Body of pancreas (tissue), 4 donors: ENCODE results near the gene TRIM52. TPM values are rescaled to one million over a fixed set of nuclear protein-coding genes. Genes with fewer than 3 reads are reported as not detected.

Experiments used
- ATAC-seq: fragments of 150-250 bp; one replicate; pipeline ENCODE4 v1.9.1; 2016
- DNase-seq, 4 donors: peaks; one replicate each; pipeline ENCODE4 v3.0.0-alpha.2; 2019
- H3K27ac ChIP-seq, 4 donors: fragments of 200-600 bp; sonication (generic); 1 replicate in 3 of 4; 2 replicates in 1 of 4; pipeline versions ENCODE4 v1.5.1 to v1.6.1; 2016 to 2019; ENCODE audit warnings: mild to moderate bottlenecking in 1 of 4, mixed read lengths in 1 of 4, moderate library complexity in 1 of 4
- H3K27me3 ChIP-seq, 2 donors: fragments of 200-600 bp; sonication (generic); one replicate each; pipeline ENCODE4 v1.6.0; 2016; ENCODE audit warnings: mild to moderate bottlenecking in 1 of 2
- H3K36me3 ChIP-seq, 2 donors: fragments of 200-600 bp; sonication (generic); replicated peaks in 1 of 2; 2 replicates each; pipeline ENCODE4 v1.5.1; 2016; ENCODE audit warnings: low read depth in 2 of 2; ENCODE audit not compliant: insufficient read depth in 1 of 2
- H3K4me1 ChIP-seq: fragments of 200-600 bp; sonication (generic); one replicate; pipeline ENCODE4 v1.6.0; 2016
- H3K4me3 ChIP-seq, 2 donors: fragments of 200-600 bp; sonication (generic); 1 replicate in 1 of 2; 2 replicates in 1 of 2; pipeline ENCODE4 v1.5.1; 2016 to 2019
- H3K9me3 ChIP-seq, 3 donors: fragments of 200-600 bp; sonication (generic); 1 replicate in 2 of 3; 2 replicates in 1 of 3; pipeline ENCODE4 v1.5.1; 2016
- CTCF ChIP-seq, 7 experiments: fragments of 450-650 bp in 4 of 7; fragments of 200-600 bp in 3 of 7; sonication (generic) in 3 of 7; IDR thresholded peaks; one replicate each; pipeline ENCODE4 v1.5.1; 2016 to 2019; ENCODE audit warnings: antibody characterized with exemption in 7 of 7
- POLR2A ChIP-seq, 3 donors: fragments of 450-650 bp; IDR thresholded peaks; one replicate each; pipeline ENCODE4 v1.6.1; 2016; ENCODE audit warnings: antibody characterized with exemption in 3 of 3, mild to moderate bottlenecking in 2 of 3
- WGBS, 2 donors: methylation state at CpG; one replicate each; pipeline ENCODE4 v1.1.5; 2017; 5-methylcytosine and 5-hydroxymethylcytosine counted together
- intact Hi-C: fragments of 100-400 bp; cut with DNase I; formaldehyde crosslinking; loops from one replicate; pipeline ENCODE4 v1.15.1; 2023
- microRNA-seq, 2 donors: library from miRNA; unstranded; fragments of <30 nt; microRNA quantifications; one replicate each; pipeline ENCODE4, GENCODE V29; 2016; ENCODE audit warnings: borderline number of aligned reads in 2 of 2, borderline replicate concordance in 2 of 2
- small RNA-seq: library from RNA; depleted of rRNA; stranded (forward); fragments of <200 nt; gene quantifications from one replicate; pipeline ENCODE3, GENCODE V24; 2016
- total RNA-seq, 2 donors: library from RNA; depleted of rRNA; stranded (reverse); fragments of >200 nt; gene quantifications; one replicate each; pipeline ENCODE4 v1.1.0, GENCODE V29; 2016

The TRIM52 gene
- total RNA-seq, 2 donors from 2014 or later: 16.9 to 26.0 TPM

- H3K36me3 ChIP-seq: no peaks in the 10 kb centered on the region
- H3K4me3 ChIP-seq: no peak overlapping the region
- intact Hi-C loops: no loop called here
- H3K27me3 ChIP-seq: no peaks in the 10 kb centered on the region
- no peaks in the 10 kb centered on the region for H3K9me3 ChIP-seq
- H3K4me1 ChIP-seq: peaks cover 42% of the 10 kb centered on the region
- 32 to 43% methylated on average over 37 of the region's 37 CpGs for WGBS, 2 donors
- ATAC-seq: no peak
- TF ChIP-seq CTCF (IDR thresholded peaks at IDR 0.05): no peak
- TF ChIP-seq POLR2A (IDR thresholded peaks at IDR 0.05): no peak
- DNase-seq: no peak
- H3K27ac ChIP-seq: peak overlapping the region in 2 of 4 donors; percentile 65 to 85
These were observed 54.9 kb downstream of the TRIM52 start for GRCh38 chr5:181205761-181206649.

Small RNAs within 50 kb of the gene (microRNA-seq; reads per million reads assigned to microRNA genes)
- 0 to 0.47 reads per million in 2 donors for gene MIR4638

Small RNAs within 50 kb of the gene (small RNA-seq; reads per million reads assigned to genes)
- gene MIR4638: not detected
- not detected for gene RNU6-705P
- not detected for gene SNORD95
- not detected for gene SNORD96A

Other genes starting within 250 kb of the TRIM52 start
- 10 to 100 TPM; 20.2 to 41.5 TPM for gene BTNL9, start 220.9 kb downstream of the TRIM52 start, total RNA-seq
- not detected for gene OR2V1, start 130.0 kb downstream of the TRIM52 start, total RNA-seq
- not detected for gene OR2V2, start 113.6 kb downstream of the TRIM52 start, total RNA-seq
- 10 to 100 TPM; 11.5 to 17.9 TPM for gene TRIM7, start 55.9 kb downstream of the TRIM52 start, total RNA-seq
- 10 to 100 TPM; 12.5 to 15.2 TPM for gene TRIM41, start 37.9 kb downstream of the TRIM52 start, total RNA-seq
- 1,000 to 10,000 TPM; 1,136 to 1,977 TPM for gene RACK1, start 17.2 kb downstream of the TRIM52 start, total RNA-seq
- not detected for gene OR4F3, start 106.1 kb upstream of the TRIM52 start, total RNA-seq